ENCODE data around the gene ZNF484. TPM values are rescaled to one million over a fixed set of nuclear protein-coding genes. Genes with fewer than 3 reads are reported as not detected.

Gene ZNF484
- total RNA-seq, 1 donor from 2014 or later = 10.2 TPM

DNA sequence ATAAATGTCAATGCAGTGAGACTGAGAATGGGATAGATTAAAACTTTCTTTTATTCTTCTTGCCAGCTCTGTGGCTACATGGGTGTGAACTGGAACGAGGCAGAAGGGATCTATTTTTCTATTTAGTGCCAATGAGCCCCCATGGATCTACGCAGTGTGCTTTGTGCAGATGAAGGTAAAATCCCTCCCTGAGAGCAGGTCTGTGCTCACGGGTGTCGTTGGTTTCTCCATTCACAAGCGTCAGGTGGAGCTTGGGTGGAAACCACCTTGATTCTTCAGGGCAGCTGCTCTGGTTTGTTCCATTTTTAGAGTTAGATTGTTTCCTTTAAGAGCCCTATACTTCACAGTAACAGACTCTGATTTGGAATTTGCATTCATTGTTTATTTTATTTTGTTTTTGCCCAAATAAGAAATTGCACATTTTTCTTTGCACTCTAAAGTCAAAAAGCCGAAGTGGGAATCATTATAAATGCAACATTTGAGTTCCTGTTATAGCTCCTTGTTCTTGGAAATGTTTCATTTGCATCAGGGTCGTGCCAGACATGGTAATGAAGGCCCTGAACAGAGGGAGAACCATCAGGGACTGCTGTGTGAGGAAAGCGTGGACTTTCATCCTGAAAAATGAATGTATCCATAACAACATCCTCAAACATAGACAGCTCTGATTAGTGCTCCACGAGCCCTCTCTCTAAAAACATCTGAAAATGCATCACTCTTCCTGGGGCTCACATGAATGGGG is 82.1 kb downstream of the ZNF484 start:
- TF ChIP-seq, protein P1, sequence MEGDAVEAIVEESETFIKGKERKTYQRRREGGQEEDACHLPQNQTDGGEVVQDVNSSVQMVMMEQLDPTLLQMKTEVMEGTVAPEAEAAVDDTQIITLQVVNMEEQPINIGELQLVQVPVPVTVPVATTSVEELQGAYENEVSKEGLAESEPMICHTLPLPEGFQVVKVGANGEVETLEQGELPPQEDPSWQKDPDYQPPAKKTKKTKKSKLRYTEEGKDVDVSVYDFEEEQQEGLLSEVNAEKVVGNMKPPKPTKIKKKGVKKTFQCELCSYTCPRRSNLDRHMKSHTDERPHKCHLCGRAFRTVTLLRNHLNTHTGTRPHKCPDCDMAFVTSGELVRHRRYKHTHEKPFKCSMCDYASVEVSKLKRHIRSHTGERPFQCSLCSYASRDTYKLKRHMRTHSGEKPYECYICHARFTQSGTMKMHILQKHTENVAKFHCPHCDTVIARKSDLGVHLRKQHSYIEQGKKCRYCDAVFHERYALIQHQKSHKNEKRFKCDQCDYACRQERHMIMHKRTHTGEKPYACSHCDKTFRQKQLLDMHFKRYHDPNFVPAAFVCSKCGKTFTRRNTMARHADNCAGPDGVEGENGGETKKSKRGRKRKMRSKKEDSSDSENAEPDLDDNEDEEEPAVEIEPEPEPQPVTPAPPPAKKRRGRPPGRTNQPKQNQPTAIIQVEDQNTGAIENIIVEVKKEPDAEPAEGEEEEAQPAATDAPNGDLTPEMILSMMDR (IDR thresholded peaks at IDR 0.05; ENCODE audit: insufficient read depth, low read length, poor library complexity, severe bottlenecking) = no peak
- no peak for DNase-seq (ENCODE audit: low read depth)
- peaks cover 22% of the 10 kb centered on the region for H3K27me3 ChIP-seq (ENCODE audit: control insufficient read depth, insufficient read depth, low read length)
- H3K36me3 ChIP-seq (ENCODE audit: control insufficient read depth, insufficient read depth, low read length) = no peaks in the 10 kb centered on the region
- H3K4me3 ChIP-seq (ENCODE audit: low read depth, low read length) = no peak overlapping the region

Other genes with a start within 250 kb of the ZNF484 start
- gene IPPK, start 207.9 kb downstream of the ZNF484 start, total RNA-seq = 8.5 and 14.4 TPM in 2 replicates
- 44.0 and 46.5 TPM in 2 replicates for gene BICD2, start 113.2 kb downstream of the ZNF484 start, total RNA-seq
- 0.41 and 0.46 TPM in 2 replicates for gene FGD3, start 69.5 kb upstream of the ZNF484 start, total RNA-seq
- 0.89 and 1.3 TPM in 2 replicates for gene SUSD3, start 180.7 kb upstream of the ZNF484 start, total RNA-seq
- 32.6 and 56.5 TPM in 2 replicates for gene CARD19, start 218.2 kb upstream of the ZNF484 start, total RNA-seq